ENCODE measurements around the gene RALGAPA1. TPM values are rescaled to one million over a fixed set of nuclear protein-coding genes. Genes with fewer than 3 reads are reported as not detected.

Gene RALGAPA1
- polyA plus RNA-seq, 1 donor (not counting 4 experiments of a cell fraction or from before 2014, with no cell fraction given) = 12.1 TPM

GRCh38 chr14:35849122-35849521 lies 40.0 kb upstream of the RALGAPA1 start:
- DNase-seq (ENCODE audit: low read depth, low spot score) (no peak), FAIRE-seq (no peak)
- H3K36me3 ChIP-seq (ENCODE audit: control insufficient read depth in 2 of 2, extremely low read depth in 1 of 2, insufficient read depth in 2 of 2, low read length in 2 of 2) = peaks cover 0 to 2% of the 10 kb centered on the region in 2 experiments
- no peaks in the 10 kb centered on the region for H3K4me1 ChIP-seq (ENCODE audit: control insufficient read depth, extremely low read depth, insufficient read depth, low read length)
- no peak overlapping the region for H2AFZ ChIP-seq (ENCODE audit: control insufficient read depth, low read length)
- no peak for TF ChIP-seq EZH2 (IDR thresholded peaks at IDR 0.05; ENCODE audit: low read length)
- TF ChIP-seq, protein P1, sequence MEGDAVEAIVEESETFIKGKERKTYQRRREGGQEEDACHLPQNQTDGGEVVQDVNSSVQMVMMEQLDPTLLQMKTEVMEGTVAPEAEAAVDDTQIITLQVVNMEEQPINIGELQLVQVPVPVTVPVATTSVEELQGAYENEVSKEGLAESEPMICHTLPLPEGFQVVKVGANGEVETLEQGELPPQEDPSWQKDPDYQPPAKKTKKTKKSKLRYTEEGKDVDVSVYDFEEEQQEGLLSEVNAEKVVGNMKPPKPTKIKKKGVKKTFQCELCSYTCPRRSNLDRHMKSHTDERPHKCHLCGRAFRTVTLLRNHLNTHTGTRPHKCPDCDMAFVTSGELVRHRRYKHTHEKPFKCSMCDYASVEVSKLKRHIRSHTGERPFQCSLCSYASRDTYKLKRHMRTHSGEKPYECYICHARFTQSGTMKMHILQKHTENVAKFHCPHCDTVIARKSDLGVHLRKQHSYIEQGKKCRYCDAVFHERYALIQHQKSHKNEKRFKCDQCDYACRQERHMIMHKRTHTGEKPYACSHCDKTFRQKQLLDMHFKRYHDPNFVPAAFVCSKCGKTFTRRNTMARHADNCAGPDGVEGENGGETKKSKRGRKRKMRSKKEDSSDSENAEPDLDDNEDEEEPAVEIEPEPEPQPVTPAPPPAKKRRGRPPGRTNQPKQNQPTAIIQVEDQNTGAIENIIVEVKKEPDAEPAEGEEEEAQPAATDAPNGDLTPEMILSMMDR (optimal IDR thresholded peaks at IDR 0.05 in 1 of 3, IDR thresholded peaks at IDR 0.05 in 1 of 3, conservative IDR thresholded peaks at IDR 0.05 in 1 of 3; ENCODE audit: extremely low read depth in 1 of 3, insufficient read depth in 2 of 3, low read length in 3 of 3) = no peak
- no peak overlapping the region for H3K27ac ChIP-seq (ENCODE audit: control insufficient read depth, insufficient read depth, low read length)
- dilution Hi-C loops (cut with MboI; ENCODE audit: extremely low pct_ligation_motif_present, low sequenced_read_pairs) = no loop called here
- no peaks in the 10 kb centered on the region for H3K79me2 ChIP-seq (ENCODE audit: control insufficient read depth, insufficient read depth, low read length)
- no peak overlapping the region for H3K9ac ChIP-seq (ENCODE audit: control insufficient read depth, extremely low read depth, insufficient read depth, low read length)
- no peaks in the 10 kb centered on the region for H3K9me3 ChIP-seq (ENCODE audit: control insufficient read depth, low read depth, low read length)
- no peak overlapping the region for H3K4me3 ChIP-seq (ENCODE audit: control insufficient read depth in 2 of 3, extremely low read depth in 1 of 3, insufficient read depth in 2 of 3, low read depth in 1 of 3, low read length in 3 of 3)
- H3K9me1 ChIP-seq (ENCODE audit: control insufficient read depth, extremely low read depth, insufficient read depth, low read length) = no peaks in the 10 kb centered on the region
- no peak overlapping the region for H3K4me2 ChIP-seq (ENCODE audit: control insufficient read depth, extremely low read depth, insufficient read depth, low read depth, low read length)
- no peaks in the 10 kb centered on the region for H4K20me1 ChIP-seq (ENCODE audit: control insufficient read depth, extremely low read depth, insufficient read depth, low read length)
- no peaks in the 10 kb centered on the region for H3K27me3 ChIP-seq (ENCODE audit: control insufficient read depth, extremely low read depth, insufficient read depth, low read length)

- no peaks in the 10 kb centered on the region for H3K79me2 ChIP-seq (ENCODE audit: control insufficient read depth, insufficient read depth, low read length)
- H3K4me3 ChIP-seq (ENCODE audit: control insufficient read depth in 2 of 3, extremely low read depth in 1 of 3, insufficient read depth in 2 of 3, low read depth in 1 of 3, low read length in 3 of 3) = no peak overlapping the region
- DNase-seq (ENCODE audit: low read depth, low spot score) (no peak), FAIRE-seq (no peak)
- no peaks in the 10 kb centered on the region for H3K27me3 ChIP-seq (ENCODE audit: control insufficient read depth, extremely low read depth, insufficient read depth, low read length)
- H3K9ac ChIP-seq (ENCODE audit: control insufficient read depth, extremely low read depth, insufficient read depth, low read length) = no peak overlapping the region
- H3K4me2 ChIP-seq (ENCODE audit: control insufficient read depth, extremely low read depth, insufficient read depth, low read depth, low read length) = no peak overlapping the region
- H3K9me1 ChIP-seq (ENCODE audit: control insufficient read depth, extremely low read depth, insufficient read depth, low read length) = no peaks in the 10 kb centered on the region
- H3K36me3 ChIP-seq (ENCODE audit: control insufficient read depth in 2 of 2, extremely low read depth in 1 of 2, insufficient read depth in 2 of 2, low read length in 2 of 2) = peaks cover 0 to 4% of the 10 kb centered on the region in 2 experiments
- no peak overlapping the region for H2AFZ ChIP-seq (ENCODE audit: control insufficient read depth, low read length)
- no peaks in the 10 kb centered on the region for H3K9me3 ChIP-seq (ENCODE audit: control insufficient read depth, low read depth, low read length)
- TF ChIP-seq, protein P1 (optimal IDR thresholded peaks at IDR 0.05 in 1 of 3, IDR thresholded peaks at IDR 0.05 in 1 of 3, conservative IDR thresholded peaks at IDR 0.05 in 1 of 3; ENCODE audit: extremely low read depth in 1 of 3, insufficient read depth in 2 of 3, low read length in 3 of 3) = no peak
- TF ChIP-seq EZH2 (IDR thresholded peaks at IDR 0.05; ENCODE audit: low read length) = no peak
- no peaks in the 10 kb centered on the region for H4K20me1 ChIP-seq (ENCODE audit: control insufficient read depth, extremely low read depth, insufficient read depth, low read length)
- no peaks in the 10 kb centered on the region for H3K4me1 ChIP-seq (ENCODE audit: control insufficient read depth, extremely low read depth, insufficient read depth, low read length)
- H3K27ac ChIP-seq (ENCODE audit: control insufficient read depth, insufficient read depth, low read length) = no peak overlapping the region
- dilution Hi-C loops (cut with MboI; ENCODE audit: extremely low pct_ligation_motif_present, low sequenced_read_pairs) = no loop called here
Measured at GRCh38 chr14:35847636-35848035, 38.5 kb upstream of the RALGAPA1 start.
